Measurements from ENCODE around the gene LETM1. TPM values are rescaled to one million over a fixed set of nuclear protein-coding genes. Genes with fewer than 3 reads are reported as not detected.

The LETM1 gene
- total and polyA plus RNA-seq, 2 donors (not counting 1 experiment from before 2014, with no cell fraction given) = 28.5 to 45.1 TPM

GRCh38 chr4:1864076-1865008 lies 8.4 kb upstream of the LETM1 start:
- Mint-ChIP-seq H3K27me3 (no peaks in the 10 kb centered on the region), H3K4me1 (peaks cover 20% of the 10 kb centered on the region), H3K4me3 (no peak overlapping the region), H3K27ac (no peak overlapping the region), H3K9me3 (ENCODE audit: insufficient read depth) (no peaks in the 10 kb centered on the region)
- no peak overlapping the region for H2AFZ ChIP-seq (ENCODE audit: insufficient read depth, low read depth, low read length, poor library complexity, severe bottlenecking)
- H3K36me3 ChIP-seq (replicated peaks in 1 of 2; ENCODE audit: control extremely low read depth in 1 of 2, control insufficient read depth in 1 of 2, extremely low read depth in 1 of 2, insufficient read depth in 2 of 2, low read length in 1 of 2) = no peaks in the 10 kb centered on the region
- intact Hi-C loops (cut with micrococcal nuclease) = no loop called here
- H3K4me1 ChIP-seq (ENCODE audit: control insufficient read depth in 2 of 2, insufficient read depth in 2 of 2, low read length in 2 of 2) = peaks cover 12 to 17% of the 10 kb centered on the region in 2 donors
- no peaks in the 10 kb centered on the region for H3K79me2 ChIP-seq (ENCODE audit: control insufficient read depth, insufficient read depth, low read length)
- no peak overlapping the region for H3K4me2 ChIP-seq (replicated peaks; ENCODE audit: low read depth, low read length, poor library complexity, severe bottlenecking)
- TF ChIP-seq EZH2 (IDR thresholded peaks at IDR 0.05; ENCODE audit: borderline replicate concordance, insufficient read depth, low read depth, low read length, poor library complexity, severe bottlenecking) = no peak
- TF ChIP-seq CTCF (IDR thresholded peaks at IDR 0.05) = no peak
- WGBS (ENCODE audit: insufficient coverage) = 96% methylated on average over 16 of the region's 17 CpGs
- POLR2A ChIA-PET = no interaction called here
- no peak for ATAC-seq (ENCODE audit: low read depth)
- no peak for DNase-seq
- no peak overlapping the region for H3K27ac ChIP-seq (ENCODE audit: low read length in 2 of 2)
- no peak overlapping the region for H3K4me3 ChIP-seq (ENCODE audit: control extremely low read depth in 1 of 5, extremely low read depth in 1 of 5, insufficient read depth in 1 of 5, low read depth in 2 of 5, low read length in 4 of 5)
- H4K20me1 ChIP-seq (ENCODE audit: control insufficient read depth, insufficient read depth, low read length, poor library complexity, severe bottlenecking) = peaks cover 4% of the 10 kb centered on the region
- H3K27me3 ChIP-seq (replicated peaks in 1 of 4; ENCODE audit: control extremely low read depth in 1 of 4, control insufficient read depth in 3 of 4, insufficient read depth in 4 of 4, low read length in 3 of 4) = peaks cover 0 to 7% (median 2%) of the 10 kb centered on the region in 4 experiments
- no peaks in the 10 kb centered on the region for H3K9me3 ChIP-seq (ENCODE audit: control extremely low read depth in 1 of 3, control insufficient read depth in 2 of 3, insufficient read depth in 1 of 3, low read length in 2 of 3)
- CTCF ChIA-PET = interaction anchor here (2.1 kb wide), 1 partner anchor 35 kb away, joined by 8 read pairs; no protein-coding TSS in a partner anchor
- no peak overlapping the region for H3K9ac ChIP-seq (ENCODE audit: low read length)
